Measurements from ENCODE around the gene NUP85.

The NUP85 gene

DNA sequence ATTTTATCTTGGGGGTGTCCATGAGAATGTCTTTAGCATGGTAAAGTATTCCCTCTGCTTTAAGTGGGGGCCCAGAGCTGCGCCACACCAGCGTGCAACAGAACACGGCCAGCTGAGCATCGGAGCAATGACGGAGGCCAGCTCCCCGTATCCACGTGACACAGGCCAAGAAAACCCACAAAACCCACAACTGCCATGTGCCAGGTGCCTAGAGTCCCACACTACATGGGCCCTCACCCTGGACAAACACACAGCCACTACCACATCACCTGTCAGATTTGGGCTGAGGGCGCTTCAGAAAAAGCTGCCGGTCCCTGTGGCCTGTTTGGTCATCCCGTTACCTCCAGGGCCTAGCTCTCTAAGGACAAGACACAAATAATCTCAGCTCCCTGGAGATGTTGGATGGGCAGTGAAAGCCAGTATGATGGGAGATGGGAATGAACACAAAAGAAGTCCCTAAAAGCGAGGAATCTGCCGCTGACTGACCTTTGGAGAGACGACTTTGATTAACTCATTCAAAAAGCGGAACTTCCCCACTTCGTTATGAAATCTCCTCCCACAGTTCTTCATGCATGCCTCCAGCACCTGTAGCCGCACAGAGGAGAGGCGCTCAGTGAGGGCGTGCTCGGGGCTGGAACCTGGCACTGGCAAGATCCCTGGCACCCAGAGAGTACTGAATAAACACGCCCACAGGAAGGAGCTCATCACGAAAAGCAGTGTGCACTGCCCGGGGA lies 38.8 kb downstream of the NUP85 start:
- TF ChIP-seq, protein P1, sequence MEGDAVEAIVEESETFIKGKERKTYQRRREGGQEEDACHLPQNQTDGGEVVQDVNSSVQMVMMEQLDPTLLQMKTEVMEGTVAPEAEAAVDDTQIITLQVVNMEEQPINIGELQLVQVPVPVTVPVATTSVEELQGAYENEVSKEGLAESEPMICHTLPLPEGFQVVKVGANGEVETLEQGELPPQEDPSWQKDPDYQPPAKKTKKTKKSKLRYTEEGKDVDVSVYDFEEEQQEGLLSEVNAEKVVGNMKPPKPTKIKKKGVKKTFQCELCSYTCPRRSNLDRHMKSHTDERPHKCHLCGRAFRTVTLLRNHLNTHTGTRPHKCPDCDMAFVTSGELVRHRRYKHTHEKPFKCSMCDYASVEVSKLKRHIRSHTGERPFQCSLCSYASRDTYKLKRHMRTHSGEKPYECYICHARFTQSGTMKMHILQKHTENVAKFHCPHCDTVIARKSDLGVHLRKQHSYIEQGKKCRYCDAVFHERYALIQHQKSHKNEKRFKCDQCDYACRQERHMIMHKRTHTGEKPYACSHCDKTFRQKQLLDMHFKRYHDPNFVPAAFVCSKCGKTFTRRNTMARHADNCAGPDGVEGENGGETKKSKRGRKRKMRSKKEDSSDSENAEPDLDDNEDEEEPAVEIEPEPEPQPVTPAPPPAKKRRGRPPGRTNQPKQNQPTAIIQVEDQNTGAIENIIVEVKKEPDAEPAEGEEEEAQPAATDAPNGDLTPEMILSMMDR (IDR thresholded peaks at IDR 0.05; ENCODE audit: low read length), result no peak
- no peak for TF ChIP-seq EZH2 (IDR thresholded peaks at IDR 0.05; ENCODE audit: borderline replicate concordance, low read length)
- no peaks in the 10 kb centered on the region for H3K9me3 ChIP-seq (ENCODE audit: low read length)
- H3K27ac ChIP-seq (ENCODE audit: low read depth, low read length, poor library complexity, severe bottlenecking), result peak overlapping the region; percentile 94
- peaks cover 57% of the 10 kb centered on the region; the same call in 1 of the 2 replicates for H3K36me3 ChIP-seq (ENCODE audit: insufficient read depth, low read length)
- peak overlapping the region; percentile 57 for H3K9ac ChIP-seq (ENCODE audit: low read length)
- no peaks in the 10 kb centered on the region for H3K9me2 ChIP-seq (ENCODE audit: low read depth, low read length)
- H3K27me3 ChIP-seq (ENCODE audit: insufficient read depth, low read length), result no peaks in the 10 kb centered on the region
- H3K4me2 ChIP-seq (ENCODE audit: low read length), result peak overlapping the region; percentile 51
- H3F3A ChIP-seq (ENCODE audit: insufficient read depth, low read length), result peaks cover 7% of the 10 kb centered on the region
- H3K79me2 ChIP-seq (ENCODE audit: insufficient read depth, low read length), result no peaks in the 10 kb centered on the region
- H4K20me1 ChIP-seq (ENCODE audit: insufficient read depth, low read length), result no peaks in the 10 kb centered on the region
- peaks cover 53% of the 10 kb centered on the region for H3K4me1 ChIP-seq (ENCODE audit: insufficient read depth, low read length, severe bottlenecking)
- H2AFZ ChIP-seq (ENCODE audit: low read length), result no peak overlapping the region
- peak overlapping the region; percentile 33 for H3K4me3 ChIP-seq (ENCODE audit: low read depth, low read length, poor library complexity, severe bottlenecking)

DNA sequence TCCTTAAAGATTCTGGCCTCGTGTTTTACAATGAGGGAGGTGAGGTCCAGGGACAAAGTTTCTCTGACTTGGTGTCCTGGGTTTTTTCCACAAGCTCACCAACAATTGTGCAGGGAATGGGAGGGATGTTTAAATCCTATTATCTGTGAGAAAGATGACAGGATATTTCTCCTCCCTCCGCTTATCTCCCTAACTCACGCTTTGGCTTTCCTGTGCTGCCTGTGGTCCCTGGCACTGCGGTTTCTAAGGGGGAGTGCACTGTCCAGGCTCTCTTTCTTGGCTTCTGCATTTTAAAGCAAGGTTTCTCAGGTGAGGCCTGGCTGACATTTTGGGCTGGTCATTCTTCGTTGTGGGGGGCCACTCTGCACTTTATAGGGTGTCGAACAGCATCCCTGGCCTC lies 39.5 kb downstream of the NUP85 start:
- no peaks in the 10 kb centered on the region for H3K9me2 ChIP-seq (ENCODE audit: low read depth, low read length)
- H3K9me3 ChIP-seq (ENCODE audit: low read length), result no peaks in the 10 kb centered on the region
- TF ChIP-seq, protein P1 (IDR thresholded peaks at IDR 0.05; ENCODE audit: low read length), result no peak
- no peak for TF ChIP-seq EZH2 (IDR thresholded peaks at IDR 0.05; ENCODE audit: borderline replicate concordance, low read length)
- H3K4me1 ChIP-seq (ENCODE audit: insufficient read depth, low read length, severe bottlenecking), result peaks cover 57% of the 10 kb centered on the region
- H3F3A ChIP-seq (ENCODE audit: insufficient read depth, low read length), result peaks cover 7% of the 10 kb centered on the region
- peak overlapping the region; percentile 33 for H3K4me3 ChIP-seq (ENCODE audit: low read depth, low read length, poor library complexity, severe bottlenecking)
- H3K79me2 ChIP-seq (ENCODE audit: insufficient read depth, low read length), result no peaks in the 10 kb centered on the region
- peak overlapping the region; percentile 94 for H3K27ac ChIP-seq (ENCODE audit: low read depth, low read length, poor library complexity, severe bottlenecking)
- H4K20me1 ChIP-seq (ENCODE audit: insufficient read depth, low read length), result no peaks in the 10 kb centered on the region
- no peak overlapping the region for H2AFZ ChIP-seq (ENCODE audit: low read length)
- H3K4me2 ChIP-seq (ENCODE audit: low read length), result peak overlapping the region; percentile 51
- peaks cover 51% of the 10 kb centered on the region; the same call in 1 of the 2 replicates for H3K36me3 ChIP-seq (ENCODE audit: insufficient read depth, low read length)
- no peaks in the 10 kb centered on the region for H3K27me3 ChIP-seq (ENCODE audit: insufficient read depth, low read length)
- H3K9ac ChIP-seq (ENCODE audit: low read length), result peak overlapping the region; percentile 57

- TF ChIP-seq, protein P1 (IDR thresholded peaks at IDR 0.05; ENCODE audit: low read length), result no peak
- TF ChIP-seq EZH2 (IDR thresholded peaks at IDR 0.05; ENCODE audit: borderline replicate concordance, low read length), result no peak
- no peaks in the 10 kb centered on the region for H3K9me2 ChIP-seq (ENCODE audit: low read depth, low read length)
- no peak overlapping the region for H3K4me3 ChIP-seq (ENCODE audit: low read depth, low read length, poor library complexity, severe bottlenecking)
- no peaks in the 10 kb centered on the region for H3K27me3 ChIP-seq (ENCODE audit: insufficient read depth, low read length)
- peaks cover 7% of the 10 kb centered on the region for H3F3A ChIP-seq (ENCODE audit: insufficient read depth, low read length)
- H3K79me2 ChIP-seq (ENCODE audit: insufficient read depth, low read length), result peaks cover 7% of the 10 kb centered on the region; the same call in 1 of the 2 replicates
- H3K9ac ChIP-seq (ENCODE audit: low read length), result no peak overlapping the region; the same call in 1 of the 2 replicates
- H3K9me3 ChIP-seq (ENCODE audit: low read length), result no peaks in the 10 kb centered on the region
- H4K20me1 ChIP-seq (ENCODE audit: insufficient read depth, low read length), result no peaks in the 10 kb centered on the region
- no peak overlapping the region for H2AFZ ChIP-seq (ENCODE audit: low read length)
- H3K27ac ChIP-seq (ENCODE audit: low read depth, low read length, poor library complexity, severe bottlenecking), result peak overlapping the region; percentile 94
- H3K4me2 ChIP-seq (ENCODE audit: low read length), result no peak overlapping the region
- peaks cover 39% of the 10 kb centered on the region; the same call in 1 of the 2 replicates for H3K36me3 ChIP-seq (ENCODE audit: insufficient read depth, low read length)
- H3K4me1 ChIP-seq (ENCODE audit: insufficient read depth, low read length, severe bottlenecking), result peaks cover 69% of the 10 kb centered on the region
Measured at GRCh38 chr17:75246404-75246803, 40.9 kb downstream of the NUP85 start.

All from OCI-LY1 (cell line).